ENCODE measurements around the gene NLRP7.
"Not testable (repeated sequence)": the region's sequence is repeated elsewhere in the genome, so short reads cannot be mapped to it uniquely, and the experiment has no call there.

NLRP7 gene

GRCh38 chr19:54919646-54920563 lies 27.4 kb downstream of the NLRP7 start:
- not testable (repeated sequence) for DNase-seq (ENCODE audit: low read depth in 1 of 2, low spot score in 1 of 2)

- no peak for DNase-seq (ENCODE audit: low read depth in 1 of 2, low spot score in 1 of 2)
These were observed 28.8 kb downstream of the NLRP7 start for GRCh38 chr19:54918499-54918898.

GRCh38 chr19:54916822-54917221 lies 30.5 kb downstream of the NLRP7 start:
- DNase-seq (ENCODE audit: low read depth in 1 of 2, low spot score in 1 of 2) = no peak

- not testable (repeated sequence) for DNase-seq (ENCODE audit: low read depth in 1 of 2, low spot score in 1 of 2)
These were observed 39.4 kb downstream of the NLRP7 start for GRCh38 chr19:54907899-54908298.

- DNase-seq (ENCODE audit: low read depth in 1 of 2, low spot score in 1 of 2) = no peak
These were observed 40.5 kb downstream of the NLRP7 start for GRCh38 chr19:54906819-54907218.

- no peak for DNase-seq (ENCODE audit: low read depth in 1 of 2, low spot score in 1 of 2)
These were observed 41.4 kb downstream of the NLRP7 start, which contains the start of gene NCR1 for GRCh38 chr19:54905803-54906511. TSS of gene NCR1 (plus strand) at chr19:54906148. CDS start at chr19:54906188, 40 bp downstream.

- DNase-seq (ENCODE audit: low read depth in 1 of 2, low spot score in 1 of 2) = no peak
These were observed 41.9 kb downstream of the NLRP7 start for GRCh38 chr19:54905421-54905802.

- not testable (repeated sequence) for DNase-seq (ENCODE audit: low read depth in 1 of 2, low spot score in 1 of 2)
These were observed 43.1 kb downstream of the NLRP7 start for GRCh38 chr19:54904261-54904660.

GRCh38 chr19:54903303-54903702 lies 44.0 kb downstream of the NLRP7 start:
- DNase-seq (ENCODE audit: low read depth in 1 of 2, low spot score in 1 of 2) = no peak

GRCh38 chr19:54902061-54902460 lies 45.3 kb downstream of the NLRP7 start:
- DNase-seq (ENCODE audit: low read depth in 1 of 2, low spot score in 1 of 2) = no peak

GRCh38 chr19:54901153-54901552 lies 46.2 kb downstream of the NLRP7 start:
- not testable (repeated sequence) for DNase-seq (ENCODE audit: low read depth in 1 of 2, low spot score in 1 of 2)

- DNase-seq (ENCODE audit: low read depth in 1 of 2, low spot score in 1 of 2) = not testable (repeated sequence)
These were observed 47.7 kb downstream of the NLRP7 start for GRCh38 chr19:54899646-54900045.

- not testable (repeated sequence) for DNase-seq (ENCODE audit: low read depth in 1 of 2, low spot score in 1 of 2)
These were observed 48.6 kb downstream of the NLRP7 start for GRCh38 chr19:54898685-54899084.

GRCh38 chr19:54896036-54896435 lies 51.3 kb downstream of the NLRP7 start:
- DNase-seq (ENCODE audit: low read depth in 1 of 2, low spot score in 1 of 2) = no peak

GRCh38 chr19:54894106-54894505 lies 53.2 kb downstream of the NLRP7 start:
- not testable (repeated sequence) for DNase-seq (ENCODE audit: low read depth in 1 of 2, low spot score in 1 of 2)

GRCh38 chr19:54893406-54893805 lies 53.9 kb downstream of the NLRP7 start:
- DNase-seq (ENCODE audit: low read depth in 1 of 2, low spot score in 1 of 2) = no peak

GRCh38 chr19:54889566-54889965 lies 57.8 kb downstream of the NLRP7 start:
- DNase-seq (ENCODE audit: low read depth in 1 of 2, low spot score in 1 of 2) = no peak

GRCh38 chr19:54888239-54888638 lies 59.1 kb downstream of the NLRP7 start:
- DNase-seq (ENCODE audit: low read depth in 1 of 2, low spot score in 1 of 2) = no peak

GRCh38 chr19:54883228-54883627 lies 64.1 kb downstream of the NLRP7 start:
- DNase-seq (ENCODE audit: low read depth in 1 of 2, low spot score in 1 of 2) = no peak

- no peak for DNase-seq (ENCODE audit: low read depth in 1 of 2, low spot score in 1 of 2)
These were observed 64.6 kb downstream of the NLRP7 start for GRCh38 chr19:54882758-54883157.

- DNase-seq (ENCODE audit: low read depth in 1 of 2, low spot score in 1 of 2) = no peak
These were observed 65.4 kb downstream of the NLRP7 start for GRCh38 chr19:54881884-54882283.

- no peak for DNase-seq (ENCODE audit: low read depth in 1 of 2, low spot score in 1 of 2)
These were observed 69.9 kb downstream of the NLRP7 start for GRCh38 chr19:54877471-54877870.

All from activated CD4-positive, alpha-beta T cell treated with anti-CD3 and anti-CD28 coated beads, Interleukin-2, amount 50 U/mL, for 24 hours (primary cell).